HCT116 (cell line): ENCODE results near the gene BRD2.

Experiments used
- CEBPB ChIP-seq: IDR thresholded peaks from 2 replicates; pipeline ENCODE4 v1.6.1; 2012; ENCODE audit warnings: low read depth
- EGR1 ChIP-seq: IDR thresholded peaks from 2 replicates; pipeline ENCODE4 v1.6.1; 2012; ENCODE audit warnings: low read depth
- EZH2 ChIP-seq: fragments of 200-600 bp; sonication (generic); IDR thresholded peaks from 2 replicates; pipeline ENCODE4 v1.6.1; 2017; ENCODE audit warnings: antibody characterized with exemption, mixed run types
- FOSL1 ChIP-seq: IDR thresholded peaks from 2 replicates; pipeline ENCODE4 v1.6.1; 2012; ENCODE audit warnings: low read depth
- JUND ChIP-seq: IDR thresholded peaks from 2 replicates; pipeline ENCODE4 v1.6.1; 2012
- POLR2A ChIP-seq: IDR thresholded peaks from 2 replicates; pipeline ENCODE4 v1.7.0; 2011; ENCODE audit warnings: borderline replicate concordance; ENCODE audit not compliant: insufficient read depth, insufficient read length; ENCODE audit errors: extremely low read depth
- YY1 ChIP-seq: IDR thresholded peaks from 2 replicates; pipeline ENCODE4 v1.6.1; 2011; ENCODE audit warnings: low read length, low read depth, moderate library complexity, mild to moderate bottlenecking; ENCODE audit not compliant: insufficient replicate concordance; ENCODE audit errors: extremely low read depth
- ZFX ChIP-seq: fragments of 450-650 bp; IDR thresholded peaks from 2 replicates; pipeline ENCODE4 v1.6.1; 2017
- TF ChIP-seq, protein P1 (sequence below), 3 experiments: fragments of 200-600 bp in 1 of 3; sonication (generic) in 1 of 3; IDR thresholded peaks in 2 of 3; conservative IDR thresholded peaks in 1 of 3; 2 replicates each; pipeline ENCODE4 v1.5.1; 2012 to 2017; ENCODE audit warnings: low read depth in 2 of 3, low read length in 2 of 3, antibody characterized with exemption in 1 of 3, borderline replicate concordance in 1 of 3, control low read depth in 1 of 3, mild to moderate bottlenecking in 1 of 3, mixed read lengths in 1 of 3, mixed run types in 1 of 3, moderate library complexity in 1 of 3; ENCODE audit not compliant: insufficient read depth in 1 of 3
- TF ChIP-seq, protein P2 (sequence below): IDR thresholded peaks from 2 replicates; pipeline ENCODE4 v1.6.1; 2012; ENCODE audit warnings: low read depth
- TF ChIP-seq, protein P3 (sequence below): IDR thresholded peaks from 2 replicates; pipeline ENCODE4 v1.6.1; 2012

DNA sequence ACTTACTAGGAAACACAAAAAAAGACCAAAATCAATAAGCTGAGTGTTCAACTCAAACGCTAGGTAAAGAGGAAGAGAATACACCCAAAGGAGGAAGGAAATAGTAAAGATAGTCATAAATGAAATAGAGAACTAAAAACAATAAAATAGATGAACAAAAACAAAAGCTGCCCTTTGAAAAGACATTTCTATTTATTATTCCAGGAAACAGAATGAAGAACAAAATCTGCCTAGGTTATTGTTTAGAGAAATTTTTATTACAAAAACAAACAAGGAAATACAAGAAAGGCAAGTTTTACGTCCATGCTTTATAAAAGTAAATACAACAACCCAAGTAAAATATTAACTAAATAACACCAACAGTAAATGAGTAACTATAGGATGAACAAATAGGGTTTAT lies 47.7 kb upstream of the BRD2 start:
- TF ChIP-seq POLR2A: no peak
- TF ChIP-seq, protein P1, sequence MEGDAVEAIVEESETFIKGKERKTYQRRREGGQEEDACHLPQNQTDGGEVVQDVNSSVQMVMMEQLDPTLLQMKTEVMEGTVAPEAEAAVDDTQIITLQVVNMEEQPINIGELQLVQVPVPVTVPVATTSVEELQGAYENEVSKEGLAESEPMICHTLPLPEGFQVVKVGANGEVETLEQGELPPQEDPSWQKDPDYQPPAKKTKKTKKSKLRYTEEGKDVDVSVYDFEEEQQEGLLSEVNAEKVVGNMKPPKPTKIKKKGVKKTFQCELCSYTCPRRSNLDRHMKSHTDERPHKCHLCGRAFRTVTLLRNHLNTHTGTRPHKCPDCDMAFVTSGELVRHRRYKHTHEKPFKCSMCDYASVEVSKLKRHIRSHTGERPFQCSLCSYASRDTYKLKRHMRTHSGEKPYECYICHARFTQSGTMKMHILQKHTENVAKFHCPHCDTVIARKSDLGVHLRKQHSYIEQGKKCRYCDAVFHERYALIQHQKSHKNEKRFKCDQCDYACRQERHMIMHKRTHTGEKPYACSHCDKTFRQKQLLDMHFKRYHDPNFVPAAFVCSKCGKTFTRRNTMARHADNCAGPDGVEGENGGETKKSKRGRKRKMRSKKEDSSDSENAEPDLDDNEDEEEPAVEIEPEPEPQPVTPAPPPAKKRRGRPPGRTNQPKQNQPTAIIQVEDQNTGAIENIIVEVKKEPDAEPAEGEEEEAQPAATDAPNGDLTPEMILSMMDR (IDR thresholded peaks at IDR 0.05 in 2 of 3, conservative IDR thresholded peaks at IDR 0.05 in 1 of 3; ENCODE audit: borderline replicate concordance in 1 of 3, insufficient read depth in 1 of 3, low read depth in 2 of 3, low read length in 2 of 3): no peak
- TF ChIP-seq, protein P2, sequence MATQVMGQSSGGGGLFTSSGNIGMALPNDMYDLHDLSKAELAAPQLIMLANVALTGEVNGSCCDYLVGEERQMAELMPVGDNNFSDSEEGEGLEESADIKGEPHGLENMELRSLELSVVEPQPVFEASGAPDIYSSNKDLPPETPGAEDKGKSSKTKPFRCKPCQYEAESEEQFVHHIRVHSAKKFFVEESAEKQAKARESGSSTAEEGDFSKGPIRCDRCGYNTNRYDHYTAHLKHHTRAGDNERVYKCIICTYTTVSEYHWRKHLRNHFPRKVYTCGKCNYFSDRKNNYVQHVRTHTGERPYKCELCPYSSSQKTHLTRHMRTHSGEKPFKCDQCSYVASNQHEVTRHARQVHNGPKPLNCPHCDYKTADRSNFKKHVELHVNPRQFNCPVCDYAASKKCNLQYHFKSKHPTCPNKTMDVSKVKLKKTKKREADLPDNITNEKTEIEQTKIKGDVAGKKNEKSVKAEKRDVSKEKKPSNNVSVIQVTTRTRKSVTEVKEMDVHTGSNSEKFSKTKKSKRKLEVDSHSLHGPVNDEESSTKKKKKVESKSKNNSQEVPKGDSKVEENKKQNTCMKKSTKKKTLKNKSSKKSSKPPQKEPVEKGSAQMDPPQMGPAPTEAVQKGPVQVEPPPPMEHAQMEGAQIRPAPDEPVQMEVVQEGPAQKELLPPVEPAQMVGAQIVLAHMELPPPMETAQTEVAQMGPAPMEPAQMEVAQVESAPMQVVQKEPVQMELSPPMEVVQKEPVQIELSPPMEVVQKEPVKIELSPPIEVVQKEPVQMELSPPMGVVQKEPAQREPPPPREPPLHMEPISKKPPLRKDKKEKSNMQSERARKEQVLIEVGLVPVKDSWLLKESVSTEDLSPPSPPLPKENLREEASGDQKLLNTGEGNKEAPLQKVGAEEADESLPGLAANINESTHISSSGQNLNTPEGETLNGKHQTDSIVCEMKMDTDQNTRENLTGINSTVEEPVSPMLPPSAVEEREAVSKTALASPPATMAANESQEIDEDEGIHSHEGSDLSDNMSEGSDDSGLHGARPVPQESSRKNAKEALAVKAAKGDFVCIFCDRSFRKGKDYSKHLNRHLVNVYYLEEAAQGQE: no peak
- no peak for TF ChIP-seq YY1
- TF ChIP-seq JUND: no peak
- TF ChIP-seq ZFX: no peak
- TF ChIP-seq, protein P3, sequence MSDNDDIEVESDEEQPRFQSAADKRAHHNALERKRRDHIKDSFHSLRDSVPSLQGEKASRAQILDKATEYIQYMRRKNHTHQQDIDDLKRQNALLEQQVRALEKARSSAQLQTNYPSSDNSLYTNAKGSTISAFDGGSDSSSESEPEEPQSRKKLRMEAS: no peak
- TF ChIP-seq EGR1: no peak
- no peak for TF ChIP-seq CEBPB
- no peak for TF ChIP-seq FOSL1
- no peak for TF ChIP-seq EZH2
